A549 (cell line): ENCODE data around the gene CFAP100. TPM values are rescaled to one million over a fixed set of nuclear protein-coding genes. Genes with fewer than 3 reads are reported as not detected.

Experiments used
- ATAC-seq, 2 experiments: fragments of 200-7000 bp in 1 of 2; fragments of >200 bp in 1 of 2; cut with Nextera tagmentation in 1 of 2; cut with Tn5 transposase in 1 of 2; 3 replicates each; pipeline versions ENCODE4 v1.8.0 to v1.9.1; 2018 to 2020; ENCODE audit warnings: mild to moderate bottlenecking in 1 of 2, moderate library complexity in 1 of 2
- CTCF ChIA-PET: fragments of 300-600 bp; sonication (Branson Sonifier 250); formaldehyde crosslinking; extraction: SDS; loops from one replicate; lab custom pipeline; 2021; ENCODE audit warnings: antibody characterized with exemption, inconsistent platforms; lab: Yijun Ruan, JAX
- POLR2A ChIA-PET: fragments of 350-600 bp; formaldehyde crosslinking; extraction: SDS; loops from one replicate; lab custom pipeline; 2021; ENCODE audit warnings: antibody characterized with exemption, inconsistent platforms; lab: Yijun Ruan, JAX
- DNase-seq, 2 experiments: peaks; one replicate each; pipeline versions ENCODE4 v3.0.0 to v3.0.0-alpha.2; 2011 to 2016; ENCODE audit warnings: low read depth in 1 of 2, low spot score in 1 of 2
- FAIRE-seq: peaks from 2 replicates; lab custom pipeline; 2011; peaks lifted over from hg19 to GRCh38; lab: Jason Lieb, UNC
- H3K27ac ChIP-seq, 2 experiments: fragments of >200 bp; sonication (Bioruptor Twin); formaldehyde crosslinking; 3 replicates each; pipeline ENCODE4 v1.5.1; 2016 to 2017
- H3K4me1 ChIP-seq: fragments of >200 bp; sonication (Bioruptor Twin); formaldehyde crosslinking; 3 replicates; pipeline ENCODE4 v1.6.1; 2016
- H3K4me2 ChIP-seq: fragments of >200 bp; sonication (Bioruptor Twin); formaldehyde crosslinking; 3 replicates; pipeline ENCODE4 v1.6.1; 2016
- H3K4me3 ChIP-seq: fragments of >200 bp; sonication (Bioruptor Twin); formaldehyde crosslinking; 3 replicates; pipeline ENCODE4 v1.5.1; 2016
- H3K9me3 ChIP-seq: fragments of >200 bp; sonication (Bioruptor Twin); formaldehyde crosslinking; 3 replicates; pipeline ENCODE4 v1.6.1; 2016
- CHD2 ChIP-seq: fragments of 150-350 bp; IDR thresholded peaks from 2 replicates; pipeline ENCODE4 v1.6.1; 2014; ENCODE audit warnings: low read length; ENCODE audit not compliant: partially characterized antibody
- ELK1 ChIP-seq: fragments of 150-350 bp; IDR thresholded peaks from 2 replicates; pipeline ENCODE4 v1.6.1; 2014; ENCODE audit warnings: low read depth, mild to moderate bottlenecking, low read length
- EP300 ChIP-seq, 2 experiments: fragments of >200 bp; sonication (Bioruptor Twin); formaldehyde crosslinking; IDR thresholded peaks; 2 replicates in 1 of 2; 3 replicates in 1 of 2; pipeline ENCODE4 v1.6.1; 2016 to 2017
- FOSB ChIP-seq: fragments of 250-450 bp; sonication (Bioruptor Pico); IDR thresholded peaks from 2 replicates; pipeline ENCODE4 v1.5.0; 2020; ENCODE audit warnings: mild to moderate bottlenecking, moderate library complexity
- GATA3 ChIP-seq: IDR thresholded peaks from 2 replicates; pipeline ENCODE4 v1.6.1; 2012; ENCODE audit warnings: borderline replicate concordance
- HMGXB4 ChIP-seq: fragments of 250-450 bp; sonication (Bioruptor Pico); IDR thresholded peaks from 2 replicates; pipeline ENCODE4 v1.5.0; 2021; ENCODE audit warnings: mild to moderate bottlenecking, moderate library complexity, borderline replicate concordance
- HOXB5 ChIP-seq: fragments of 250-450 bp; sonication (Bioruptor Pico); IDR thresholded peaks from 2 replicates; pipeline ENCODE4 v1.5.0; 2020; ENCODE audit warnings: mild to moderate bottlenecking, moderate library complexity
- KDM5A ChIP-seq: fragments of 200-600 bp; sonication (generic); IDR thresholded peaks from 2 replicates; pipeline ENCODE4 v1.6.1; 2016; ENCODE audit warnings: antibody characterized with exemption, mild to moderate bottlenecking
- MAX ChIP-seq: IDR thresholded peaks from 2 replicates; pipeline ENCODE4 v1.6.1; 2012
- NFE2L2 ChIP-seq: fragments of 150-350 bp; conservative IDR thresholded peaks from 2 replicates; pipeline ENCODE4 v1.6.1; 2014; ENCODE audit warnings: low read length
- NPAS2 ChIP-seq: fragments of 250-450 bp; sonication (Bioruptor Pico); IDR thresholded peaks from 2 replicates; pipeline ENCODE4 v1.8.0; 2022; ENCODE audit warnings: mild to moderate bottlenecking, moderate library complexity, borderline replicate concordance
- NR3C1 ChIP-seq: fragments of >200 bp; sonication (Bioruptor Twin); formaldehyde crosslinking; IDR thresholded peaks from 3 replicates; pipeline ENCODE4 v1.6.1; 2017
- PBX3 ChIP-seq: IDR thresholded peaks from 2 replicates; pipeline ENCODE4 v1.6.1; 2012
- PHF8 ChIP-seq: fragments of 200-600 bp; sonication (generic); IDR thresholded peaks from 2 replicates; pipeline ENCODE4 v1.6.1; 2016; ENCODE audit warnings: low read depth, mild to moderate bottlenecking, antibody characterized with exemption, moderate library complexity, borderline replicate concordance
- POLR2A ChIP-seq: IDR thresholded peaks from 2 replicates; pipeline ENCODE4 v1.6.1; 2012; ENCODE audit warnings: mild to moderate bottlenecking, low read length
- POLR2AphosphoS2 ChIP-seq: conservative IDR thresholded peaks from 2 replicates; pipeline ENCODE4 v1.6.1; 2012; ENCODE audit warnings: low read length, improper control_type of control experiment, inconsistent platforms
- RNF2 ChIP-seq: fragments of 200-600 bp; sonication (generic); IDR thresholded peaks from 2 replicates; pipeline ENCODE4 v1.6.1; 2016; ENCODE audit warnings: low read depth, mild to moderate bottlenecking, antibody characterized with exemption, moderate library complexity, borderline replicate concordance
- SMC3 ChIP-seq: fragments of >200 bp; sonication (Bioruptor Twin); formaldehyde crosslinking; IDR thresholded peaks from 3 replicates; pipeline ENCODE4 v1.6.1; 2018; ENCODE audit warnings: inconsistent platforms
- ZC3H11A ChIP-seq: fragments of 450-650 bp; IDR thresholded peaks from 2 replicates; pipeline ENCODE4 v1.6.1; 2014; ENCODE audit warnings: antibody characterized with exemption, mild to moderate bottlenecking
- WGBS: methylation state at CpG from one replicate; pipeline ENCODE4 v1.1.6; 2017; ENCODE audit errors: missing lambda C conversion rate; 5-methylcytosine and 5-hydroxymethylcytosine counted together
- polyA plus RNA-seq, 4 experiments: library from polyadenylated mRNA; depleted of rRNA in 3 of 4; stranded (reverse); fragments of >200 nt; fragmentation: RNase III in 1 of 4; extraction: RNeasy Plus Mini Kit Qiagen cat#74134 plus additional on column Dnase treatment in 1 of 4; gene quantifications; 2 replicates in 3 of 4; 3 replicates in 1 of 4; pipeline ENCODE4 v1.2.3, GENCODE V29; 2011 to 2017
- TF ChIP-seq, protein P1 (sequence below): IDR thresholded peaks from 2 replicates; pipeline ENCODE4 v1.6.1; 2012; ENCODE audit warnings: low read depth, borderline replicate concordance
- TF ChIP-seq, protein P2 (sequence below): fragments of 250-450 bp; sonication (Bioruptor Pico); IDR thresholded peaks from 2 replicates; pipeline ENCODE4 v1.5.0; 2020; ENCODE audit warnings: low read depth, mild to moderate bottlenecking, moderate library complexity
- TF ChIP-seq, protein P3 (sequence below): fragments of >200 bp; sonication (Bioruptor Twin); formaldehyde crosslinking; IDR thresholded peaks from 3 replicates; pipeline ENCODE4 v1.5.1; 2016

Gene CFAP100
- polyA plus RNA-seq, 2 of the 4 experiments (the other 2 are of a cell fraction): not detected

GRCh38 chr3:126468028-126468891 lies 73.6 kb downstream of the CFAP100 start:
- H3K9me3 ChIP-seq: no peaks in the 10 kb centered on the region
- FAIRE-seq: no peak
- H3K4me1 ChIP-seq: peaks cover 19% of the 10 kb centered on the region
- no peak overlapping the region for H3K4me3 ChIP-seq
- 74% methylated on average over 6 of the region's 13 CpGs for WGBS
- ATAC-seq: no peak
- no peak for DNase-seq
- no peak for TF ChIP-seq KDM5A
- no peak for TF ChIP-seq HMGXB4 (CRISPR knock-in tag)
- no peak for TF ChIP-seq PBX3
- no peak for TF ChIP-seq NFE2L2
- TF ChIP-seq FOSB (CRISPR knock-in tag): no peak
- TF ChIP-seq MAX: no peak
- no peak for TF ChIP-seq ZC3H11A
- TF ChIP-seq SMC3: no peak
- TF ChIP-seq NR3C1: no peak
- TF ChIP-seq, protein P1, sequence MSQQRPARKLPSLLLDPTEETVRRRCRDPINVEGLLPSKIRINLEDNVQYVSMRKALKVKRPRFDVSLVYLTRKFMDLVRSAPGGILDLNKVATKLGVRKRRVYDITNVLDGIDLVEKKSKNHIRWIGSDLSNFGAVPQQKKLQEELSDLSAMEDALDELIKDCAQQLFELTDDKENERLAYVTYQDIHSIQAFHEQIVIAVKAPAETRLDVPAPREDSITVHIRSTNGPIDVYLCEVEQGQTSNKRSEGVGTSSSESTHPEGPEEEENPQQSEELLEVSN: no peak
- TF ChIP-seq, protein P2, sequence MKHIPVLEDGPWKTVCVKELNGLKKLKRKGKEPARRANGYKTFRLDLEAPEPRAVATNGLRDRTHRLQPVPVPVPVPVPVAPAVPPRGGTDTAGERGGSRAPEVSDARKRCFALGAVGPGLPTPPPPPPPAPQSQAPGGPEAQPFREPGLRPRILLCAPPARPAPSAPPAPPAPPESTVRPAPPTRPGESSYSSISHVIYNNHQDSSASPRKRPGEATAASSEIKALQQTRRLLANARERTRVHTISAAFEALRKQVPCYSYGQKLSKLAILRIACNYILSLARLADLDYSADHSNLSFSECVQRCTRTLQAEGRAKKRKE (CRISPR knock-in tag): no peak
- TF ChIP-seq HOXB5 (CRISPR knock-in tag): no peak
- TF ChIP-seq PHF8: no peak
- H3K27ac ChIP-seq: no peak overlapping the region
- POLR2A ChIA-PET: no interaction called here
- H3K4me2 ChIP-seq: no peak overlapping the region
- CTCF ChIA-PET: no interaction called here

GRCh38 chr3:126469479-126469878 lies 74.8 kb downstream of the CFAP100 start:
- Histone ChIP-seq H3K4me1 (peaks cover 26% of the 10 kb centered on the region), H3K27ac (no peak overlapping the region), H3K4me3 (no peak overlapping the region), H3K4me2 (no peak overlapping the region), H3K9me3 (no peaks in the 10 kb centered on the region)
- ATAC-seq (no peak), DNase-seq (no peak), FAIRE-seq (no peak)
- POLR2A ChIA-PET: no interaction called here
- 94% methylated on average over 10 of the region's 11 CpGs for WGBS
- TF ChIP-seq CHD2 (no peak), HMGXB4 (CRISPR knock-in tag) (no peak), HOXB5 (CRISPR knock-in tag) (no peak), POLR2A (no peak), ZC3H11A (no peak), RNF2 (no peak), ELK1 (no peak), GATA3 (no peak), NPAS2 (no peak), EP300 (IDR thresholded peaks at IDR 0.05) (no peak), POLR2AphosphoS2 (no peak)
- TF ChIP-seq, protein P3, sequence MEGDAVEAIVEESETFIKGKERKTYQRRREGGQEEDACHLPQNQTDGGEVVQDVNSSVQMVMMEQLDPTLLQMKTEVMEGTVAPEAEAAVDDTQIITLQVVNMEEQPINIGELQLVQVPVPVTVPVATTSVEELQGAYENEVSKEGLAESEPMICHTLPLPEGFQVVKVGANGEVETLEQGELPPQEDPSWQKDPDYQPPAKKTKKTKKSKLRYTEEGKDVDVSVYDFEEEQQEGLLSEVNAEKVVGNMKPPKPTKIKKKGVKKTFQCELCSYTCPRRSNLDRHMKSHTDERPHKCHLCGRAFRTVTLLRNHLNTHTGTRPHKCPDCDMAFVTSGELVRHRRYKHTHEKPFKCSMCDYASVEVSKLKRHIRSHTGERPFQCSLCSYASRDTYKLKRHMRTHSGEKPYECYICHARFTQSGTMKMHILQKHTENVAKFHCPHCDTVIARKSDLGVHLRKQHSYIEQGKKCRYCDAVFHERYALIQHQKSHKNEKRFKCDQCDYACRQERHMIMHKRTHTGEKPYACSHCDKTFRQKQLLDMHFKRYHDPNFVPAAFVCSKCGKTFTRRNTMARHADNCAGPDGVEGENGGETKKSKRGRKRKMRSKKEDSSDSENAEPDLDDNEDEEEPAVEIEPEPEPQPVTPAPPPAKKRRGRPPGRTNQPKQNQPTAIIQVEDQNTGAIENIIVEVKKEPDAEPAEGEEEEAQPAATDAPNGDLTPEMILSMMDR: no peak
- TF ChIP-seq, protein P1: no peak
- CTCF ChIA-PET: no interaction called here
